Neuronal stem cell (in vitro differentiated cells): ENCODE measurements around the gene FAF2. TPM values are rescaled to one million over a fixed set of nuclear protein-coding genes. Genes with fewer than 3 reads are reported as not detected.

ENCODE experiments used
- DNase-seq: peaks from one replicate; pipeline ENCODE4 v3.0.0-alpha.2; 2013; ENCODE audit warnings: low spot score
- H2AFZ ChIP-seq: one replicate; pipeline ENCODE4 v1.6.1; 2013; ENCODE audit warnings: mild to moderate bottlenecking, low read length, inconsistent platforms
- H2AK5ac ChIP-seq: 2 replicates; pipeline ENCODE4 v1.6.1; 2013; ENCODE audit warnings: low read depth, mild to moderate bottlenecking, inconsistent platforms, low read length, moderate library complexity, mixed read lengths
- H2BK120ac ChIP-seq: 2 replicates; pipeline ENCODE4 v1.6.1; 2013; ENCODE audit warnings: low read depth, mild to moderate bottlenecking, inconsistent platforms, low read length, moderate library complexity, mixed read lengths
- H2BK12ac ChIP-seq: one replicate; pipeline ENCODE4 v1.6.1; 2013; ENCODE audit warnings: low read length, inconsistent platforms
- H2BK15ac ChIP-seq: 2 replicates; pipeline ENCODE4 v1.6.1; 2013; ENCODE audit warnings: mild to moderate bottlenecking, low read length, inconsistent platforms, mixed read lengths
- H2BK5ac ChIP-seq: one replicate; pipeline ENCODE4 v1.6.1; 2013; ENCODE audit warnings: inconsistent platforms, mild to moderate bottlenecking, low read length, moderate library complexity
- H3K14ac ChIP-seq: one replicate; pipeline ENCODE4 v1.6.1; 2013; ENCODE audit warnings: low read length, inconsistent platforms
- H3K18ac ChIP-seq: 2 replicates; pipeline ENCODE4 v1.6.1; 2013; ENCODE audit warnings: low read length, inconsistent platforms
- H3K23ac ChIP-seq: 2 replicates; pipeline ENCODE4 v1.6.1; 2013; ENCODE audit warnings: low read depth, mild to moderate bottlenecking, mixed read lengths, low read length, inconsistent platforms; ENCODE audit not compliant: poor library complexity
- H3K27ac ChIP-seq: replicated peaks from 3 replicates; pipeline ENCODE4 v1.5.1; 2013; ENCODE audit warnings: low read length, inconsistent platforms
- H3K27me3 ChIP-seq, 3 experiments: 2 replicates each; pipeline ENCODE4 v1.6.1; 2013; ENCODE audit warnings: low read length in 3 of 3, mild to moderate bottlenecking in 2 of 3, inconsistent platforms in 1 of 3, low read depth in 1 of 3, mixed read lengths in 1 of 3, moderate library complexity in 1 of 3; ENCODE audit not compliant: control insufficient read depth in 3 of 3, insufficient read depth in 3 of 3
- H3K36me3 ChIP-seq, 2 donors: replicated peaks in 1 of 2; 2 replicates each; pipeline ENCODE4 v1.6.1; 2013; ENCODE audit warnings: low read length in 2 of 2; ENCODE audit not compliant: control insufficient read depth in 2 of 2, insufficient read depth in 2 of 2
- H3K4ac ChIP-seq: 2 replicates; pipeline ENCODE4 v1.6.1; 2013; ENCODE audit warnings: inconsistent platforms, mild to moderate bottlenecking, low read length, moderate library complexity
- H3K4me1 ChIP-seq, 2 donors: 1 replicate in 1 of 2; 2 replicates in 1 of 2; pipeline ENCODE4 v1.6.1; 2013; ENCODE audit warnings: low read length in 2 of 2, low read depth in 1 of 2; ENCODE audit not compliant: control insufficient read depth in 2 of 2, insufficient read depth in 1 of 2
- H3K4me2 ChIP-seq: one replicate; pipeline ENCODE4 v1.6.1; 2013; ENCODE audit warnings: mild to moderate bottlenecking, low read length, inconsistent platforms; ENCODE audit not compliant: insufficient read depth, poor library complexity, severe bottlenecking
- H3K4me3 ChIP-seq, 2 donors: 2 replicates each; pipeline ENCODE4 v1.5.1; 2013; ENCODE audit warnings: low read length in 2 of 2, mild to moderate bottlenecking in 2 of 2, inconsistent platforms in 1 of 2, moderate library complexity in 1 of 2
- H3K79me1 ChIP-seq: one replicate; pipeline ENCODE4 v1.6.1; 2013; ENCODE audit warnings: low read depth, mild to moderate bottlenecking, inconsistent platforms, low read length, moderate library complexity
- H3K9ac ChIP-seq: one replicate; pipeline ENCODE4 v1.6.1; 2013; ENCODE audit warnings: mild to moderate bottlenecking, low read depth, low read length, inconsistent platforms; ENCODE audit not compliant: poor library complexity
- H3K9me3 ChIP-seq, 2 donors: replicated peaks in 1 of 2; 2 replicates each; pipeline versions ENCODE3 to v1.6.1; 2013; ENCODE audit warnings: low read length in 2 of 2, mild to moderate bottlenecking in 2 of 2, inconsistent platforms in 1 of 2, low read depth in 1 of 2, mixed read lengths in 1 of 2, moderate library complexity in 1 of 2; ENCODE audit not compliant: control insufficient read depth in 2 of 2, insufficient read depth in 1 of 2
- H4K8ac ChIP-seq: one replicate; pipeline ENCODE4 v1.6.1; 2013; ENCODE audit warnings: low read depth, mild to moderate bottlenecking, inconsistent platforms, low read length, moderate library complexity
- H4K91ac ChIP-seq: one replicate; pipeline ENCODE4 v1.6.1; 2013; ENCODE audit warnings: low read length, low read depth, mild to moderate bottlenecking, inconsistent platforms; ENCODE audit not compliant: poor library complexity
- WGBS, 2 donors: extraction: QIAGEN DNeasy Blood & Tissue Kit; methylation state at CpG; one replicate each; pipeline ENCODE4 v1.1.7; 2013; ENCODE audit warnings: missing lambda C conversion rate in 2 of 2, mixed read lengths in 1 of 2; ENCODE audit not compliant: insufficient read length in 2 of 2, insufficient replicate concordance in 1 of 2; ENCODE audit errors: extremely low coverage in 2 of 2; 5-methylcytosine and 5-hydroxymethylcytosine counted together
- small RNA-seq: library from polyadenylated mRNA; stranded (forward); fragments of <200 nt; extraction: miRNeasy Mini kit (QIAGEN cat#:217004); gene quantifications from one replicate; pipeline ENCODE3, GENCODE V24; 2013; ENCODE audit not compliant: insufficient read depth

Gene FAF2

DNA sequence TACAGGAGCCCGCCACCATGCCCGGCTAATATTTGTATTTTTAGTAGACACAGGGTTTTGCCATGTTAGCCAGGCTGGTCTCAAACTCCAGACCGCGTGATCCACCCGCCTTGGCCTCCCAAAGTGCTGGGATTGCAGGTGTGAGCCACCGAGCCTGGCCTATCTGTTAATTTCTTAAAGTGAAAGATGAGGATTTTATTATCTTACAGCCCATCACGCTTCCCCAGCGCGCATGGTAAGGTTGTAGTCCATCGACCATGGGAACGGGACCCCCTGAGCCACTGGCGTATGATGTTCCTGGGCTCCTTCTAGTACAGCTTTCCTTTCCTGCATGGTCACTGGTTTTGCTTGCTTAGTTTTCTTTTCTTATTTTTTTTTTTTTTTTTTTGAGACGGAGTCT lies 109.7 kb downstream of the FAF2 start:
- Histone ChIP-seq H3K9me3 (no peaks in the 10 kb centered on the region), H3K4me3 (no peak overlapping the region), H3K27me3 (peaks cover 0 to 15% (median 0%) of the 10 kb centered on the region in 3 experiments), H4K8ac (no peak overlapping the region), H3K27ac (no peak overlapping the region), H2BK120ac (no peak overlapping the region), H3K4ac (no peak overlapping the region), H3K9ac (no peak overlapping the region), H2BK12ac (no peak overlapping the region), H2BK5ac (no peak overlapping the region), H2BK15ac (no peak overlapping the region), H3K79me1 (no peaks in the 10 kb centered on the region), H4K91ac (no peak overlapping the region), H3K36me3 (no peaks in the 10 kb centered on the region), H3K4me1 (peaks cover 3 to 5% of the 10 kb centered on the region in 2 donors), H2AFZ (no peak overlapping the region), H2AK5ac (no peak overlapping the region), H3K14ac (no peak overlapping the region), H3K23ac (no peak overlapping the region), H3K18ac (no peak overlapping the region), H3K4me2 (no peak overlapping the region)
- no CpG with 5 or more reads among the region's 13 CpGs for WGBS, 2 donors
- DNase-seq, result no peak

Small RNA genes within 50 kb of the gene (small RNA-seq; reads per million reads assigned to genes)
- gene AC010297.1 (not detected), gene RF00019 (not detected), gene RN7SL684P (not detected)
